Activated CD4-positive, alpha-beta memory T cell treated with anti-CD3 and anti-CD28 coated beads for 36 hours (primary cell): ENCODE measurements around the gene PDAP1. TPM values are rescaled to one million over a fixed set of nuclear protein-coding genes. Genes with fewer than 3 reads are reported as not detected.

ENCODE experiments used
- CTCF ChIA-PET: fragments of 350-600 bp; sonication (Branson Sonifier 250); formaldehyde crosslinking; loops from one replicate; lab custom pipeline; 2021; ENCODE audit warnings: antibody characterized with exemption, inconsistent platforms; lab: Charles Lee
- POLR2A ChIA-PET: fragments of 350-600 bp; sonication (Branson Sonifier 250); formaldehyde crosslinking; loops from one replicate; lab custom pipeline; 2021; ENCODE audit warnings: antibody characterized with exemption; lab: Charles Lee
- DNase-seq: peaks from one replicate; pipeline ENCODE4 v3.0.0-alpha.2; 2020
- H3K27ac Mint-ChIP-seq: one replicate; pipeline ENCODE4 v1.8.0; 2021; ENCODE audit warnings: mixed read lengths
- H3K27me3 Mint-ChIP-seq: one replicate; pipeline ENCODE4 v1.8.0; 2021; ENCODE audit warnings: mixed read lengths
- H3K36me3 Mint-ChIP-seq: one replicate; pipeline ENCODE4 v1.8.0; 2021; ENCODE audit warnings: mixed read lengths
- H3K4me1 Mint-ChIP-seq: one replicate; pipeline ENCODE4 v1.8.0; 2021; ENCODE audit warnings: low read depth, mixed read lengths
- H3K4me3 Mint-ChIP-seq: one replicate; pipeline ENCODE4 v1.8.0; 2021; ENCODE audit warnings: mild to moderate bottlenecking, mixed read lengths
- H3K9me3 Mint-ChIP-seq: one replicate; pipeline ENCODE4 v1.8.0; 2021; ENCODE audit warnings: mixed read lengths
- intact Hi-C: fragments of 100-400 bp; cut with micrococcal nuclease; formaldehyde crosslinking; loops from one replicate; pipeline ENCODE4 v1.15.1; 2023
- total RNA-seq, 2 experiments: library from RNA; stranded (reverse); gene quantifications; one replicate each; pipeline ENCODE4 v1.2.3, GENCODE V29; 2021

PDAP1 gene, protein sequence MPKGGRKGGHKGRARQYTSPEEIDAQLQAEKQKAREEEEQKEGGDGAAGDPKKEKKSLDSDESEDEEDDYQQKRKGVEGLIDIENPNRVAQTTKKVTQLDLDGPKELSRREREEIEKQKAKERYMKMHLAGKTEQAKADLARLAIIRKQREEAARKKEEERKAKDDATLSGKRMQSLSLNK
- total RNA-seq: 100 to 1,000 TPM; 149 to 162 TPM

DNA sequence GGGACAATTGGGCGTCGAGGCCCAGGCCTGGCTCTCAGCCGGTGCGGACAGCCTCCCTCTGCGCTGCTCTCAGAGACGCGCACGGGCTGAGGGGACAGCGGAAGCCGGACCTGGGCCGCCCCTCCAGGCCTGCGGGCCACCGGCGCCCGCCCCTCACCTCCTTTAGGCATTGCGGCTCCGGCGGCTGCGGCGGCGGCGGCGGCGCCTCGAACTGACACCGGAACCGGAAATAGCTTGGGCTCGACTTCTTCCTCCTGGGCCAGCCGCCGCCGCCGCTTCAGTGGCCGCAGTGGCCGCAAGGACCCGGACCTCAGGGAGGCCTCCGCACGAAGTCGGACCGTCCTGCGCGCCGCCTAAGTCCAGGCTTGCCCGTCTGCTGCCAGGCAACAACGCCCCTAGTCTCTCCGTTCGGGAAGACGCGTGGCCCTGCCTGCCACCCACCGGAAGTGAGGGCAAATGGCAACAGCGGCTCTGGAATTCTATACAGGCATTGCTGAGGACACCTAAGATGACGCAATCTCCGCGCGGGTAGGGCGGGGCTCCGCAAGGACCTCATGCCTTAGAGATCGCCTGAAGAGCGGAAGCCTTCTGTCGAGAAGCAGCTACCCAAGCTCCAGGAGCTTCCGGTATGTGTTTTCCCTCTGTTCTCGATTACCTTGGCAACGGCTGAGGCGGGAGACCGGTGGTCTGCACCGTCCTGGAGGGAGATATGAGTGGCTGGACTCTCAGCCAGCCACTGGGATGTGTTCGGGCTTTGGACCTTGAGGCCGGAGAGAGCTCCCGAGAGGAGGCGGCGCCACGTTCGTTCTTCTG lies at the start of gene PDAP1, which contains the start of gene BUD31:
Gene PDAP1 (minus strand): TSS at position 219 of the 813 bp plus-strand sequence. CDS start 49 bp downstream, at position 170.
Gene BUD31 (plus strand): TSS at position 591 of the 813 bp plus-strand sequence. CDS start 2,124 bp downstream, outside the sequence.
- H3K4me1 Mint-ChIP-seq: peaks cover 41% of the 10 kb centered on the region

DNA sequence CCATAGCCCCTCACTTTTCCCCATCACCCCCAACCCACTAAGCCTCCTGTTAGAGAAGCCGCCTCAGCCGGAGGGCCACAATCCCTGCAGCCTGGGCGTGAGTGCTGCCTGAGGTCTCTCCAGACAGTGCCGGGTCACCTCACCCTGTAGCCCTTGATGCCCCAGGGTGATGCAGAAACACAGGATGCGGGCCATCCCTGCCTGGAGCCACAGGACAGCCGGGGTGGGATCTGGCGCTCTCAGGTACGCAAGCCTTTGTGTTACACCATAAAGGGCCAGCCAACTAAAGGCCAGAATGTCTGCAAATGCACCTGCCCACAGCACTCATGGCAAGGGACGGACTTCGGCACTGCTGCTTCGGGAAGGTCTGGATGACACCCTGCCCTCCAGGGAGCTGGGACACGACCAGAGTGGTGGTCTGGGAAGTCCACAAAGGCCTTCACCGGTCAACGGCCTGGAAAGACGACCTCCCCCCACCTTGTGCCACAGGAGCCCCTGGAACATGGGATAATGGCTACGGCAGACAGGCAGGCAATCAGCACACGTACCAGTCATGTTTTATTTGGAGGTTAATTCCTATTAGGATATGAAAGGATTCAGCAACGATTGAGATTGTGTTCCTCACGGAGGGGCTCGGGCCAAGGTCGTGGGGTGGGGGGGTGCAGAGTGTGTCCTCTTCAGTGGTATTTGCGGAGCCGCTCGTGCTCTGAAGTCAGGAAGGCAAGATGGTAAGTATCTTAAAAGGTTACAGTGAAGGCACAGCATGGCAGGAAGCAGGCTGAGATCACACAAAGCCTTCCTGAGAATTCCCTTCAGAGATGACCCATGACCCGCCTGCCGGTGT lies 49.5 kb upstream of the PDAP1 start:
- H3K27me3 Mint-ChIP-seq: no peaks in the 10 kb centered on the region
- no peaks in the 10 kb centered on the region for H3K9me3 Mint-ChIP-seq
- H3K36me3 Mint-ChIP-seq: peaks cover 34% of the 10 kb centered on the region
- H3K27ac Mint-ChIP-seq: no peak overlapping the region
- ChIA-PET CTCF (no interaction called here), POLR2A (no interaction called here)
- no peak overlapping the region for H3K4me3 Mint-ChIP-seq
- intact Hi-C loops: no loop called here
- no peak for DNase-seq
- H3K4me1 Mint-ChIP-seq: peaks cover 24% of the 10 kb centered on the region

More for the DNA sequence above, at the start of gene PDAP1, which contains the start of gene BUD31:
- POLR2A ChIA-PET: interaction anchor here (0.5 to 3.6 kb wide), 18 partner anchors 9 to 1768 kb away, joined by 3 to 27 read pairs (median 4); partner anchors contain the start of genes ARPC1A, ARPC1B, CPSF4 and PTCD1
- peak within 1 kb of the TSS; percentile 99 for H3K27ac Mint-ChIP-seq
- no peaks in the 10 kb centered on the region for H3K9me3 Mint-ChIP-seq
- CTCF ChIA-PET: interaction anchor here (0.6 to 2.0 kb wide), 3 partner anchors 9 to 156 kb away, joined by 4 to 5 read pairs (median 4); no protein-coding TSS in a partner anchor
- H3K36me3 Mint-ChIP-seq: peaks cover 35% of the 10 kb centered on the region
- intact Hi-C loops: loop anchor here (1.0 to 10.0 kb wide), 9 partner anchors 16 to 1020 kb away; partner anchors contain the start of genes ARPC1B, CPSF4, FAM200A and MEPCE
- no peaks in the 10 kb centered on the region for H3K27me3 Mint-ChIP-seq
- peak within 1 kb of the TSS; percentile 99 for H3K4me3 Mint-ChIP-seq
- peak; percentile 97 for DNase-seq

DNA sequence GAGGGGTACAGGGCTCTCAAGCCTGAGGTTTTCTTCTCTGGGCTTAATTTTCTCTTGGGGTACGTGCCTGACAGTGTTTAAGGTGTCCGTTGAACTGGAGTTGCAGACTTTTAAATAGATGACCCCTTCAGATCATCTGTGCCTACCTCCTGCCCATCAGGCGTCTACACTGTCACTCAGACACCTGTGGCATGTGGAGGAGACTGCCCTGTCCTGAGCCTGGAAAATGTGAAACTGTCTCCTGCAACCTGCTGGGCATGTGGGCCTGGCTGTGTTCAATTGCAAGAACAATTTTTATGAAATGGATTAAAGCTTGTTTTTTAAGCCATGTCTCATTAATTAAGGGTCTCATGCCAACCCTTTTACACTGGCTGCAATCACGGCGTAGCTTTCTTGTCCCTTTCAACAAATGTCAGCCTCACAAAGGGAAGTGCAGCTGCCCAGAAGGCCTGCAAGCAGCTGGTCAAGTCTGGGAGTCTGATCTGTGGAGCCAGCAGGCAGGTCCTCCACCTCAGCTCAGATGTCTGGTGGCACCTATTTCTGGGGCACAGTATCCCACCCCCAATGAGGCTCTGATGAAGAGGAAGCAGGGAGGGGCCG lies 48.8 kb upstream of the PDAP1 start:
- DNase-seq: no peak
- H3K36me3 Mint-ChIP-seq: peaks cover 31% of the 10 kb centered on the region
- ChIA-PET POLR2A (no interaction called here), CTCF (no interaction called here)
- no peak overlapping the region for H3K27ac Mint-ChIP-seq
- H3K4me1 Mint-ChIP-seq: peaks cover 21% of the 10 kb centered on the region
- H3K4me3 Mint-ChIP-seq: no peak overlapping the region
- H3K27me3 Mint-ChIP-seq: no peaks in the 10 kb centered on the region
- intact Hi-C loops: no loop called here
- H3K9me3 Mint-ChIP-seq: no peaks in the 10 kb centered on the region

DNA sequence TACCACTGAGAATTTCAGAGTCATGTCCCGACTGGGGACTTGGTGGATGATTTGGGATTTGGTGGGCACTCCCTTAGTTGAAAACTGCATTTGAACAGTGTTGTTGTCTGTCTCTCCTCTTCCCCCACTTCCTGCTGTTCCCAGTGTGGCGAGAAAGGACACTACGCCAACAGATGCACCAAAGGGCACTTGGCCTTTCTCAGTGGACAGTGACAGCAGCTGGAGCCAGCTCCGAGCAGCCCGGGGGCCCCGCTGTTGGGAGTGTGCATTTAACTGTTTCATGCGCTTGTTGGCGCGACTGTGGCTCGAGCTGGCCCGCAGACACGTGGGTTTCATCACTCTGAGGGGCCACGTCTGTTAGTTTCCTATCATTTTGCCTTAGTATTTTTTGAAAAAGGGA lies 47.9 kb upstream of the PDAP1 start:
- H3K4me1 Mint-ChIP-seq: peaks cover 20% of the 10 kb centered on the region
- no peak for DNase-seq
- intact Hi-C loops: no loop called here
- ChIA-PET POLR2A (interaction anchor here (1.6 kb wide), 1 partner anchor 9 kb away, joined by 5 read pairs; no protein-coding TSS in a partner anchor), CTCF (no interaction called here)
- no peaks in the 10 kb centered on the region for H3K27me3 Mint-ChIP-seq
- H3K27ac Mint-ChIP-seq: no peak overlapping the region
- H3K36me3 Mint-ChIP-seq: peaks cover 29% of the 10 kb centered on the region
- no peaks in the 10 kb centered on the region for H3K9me3 Mint-ChIP-seq
- H3K4me3 Mint-ChIP-seq: no peak overlapping the region

DNA sequence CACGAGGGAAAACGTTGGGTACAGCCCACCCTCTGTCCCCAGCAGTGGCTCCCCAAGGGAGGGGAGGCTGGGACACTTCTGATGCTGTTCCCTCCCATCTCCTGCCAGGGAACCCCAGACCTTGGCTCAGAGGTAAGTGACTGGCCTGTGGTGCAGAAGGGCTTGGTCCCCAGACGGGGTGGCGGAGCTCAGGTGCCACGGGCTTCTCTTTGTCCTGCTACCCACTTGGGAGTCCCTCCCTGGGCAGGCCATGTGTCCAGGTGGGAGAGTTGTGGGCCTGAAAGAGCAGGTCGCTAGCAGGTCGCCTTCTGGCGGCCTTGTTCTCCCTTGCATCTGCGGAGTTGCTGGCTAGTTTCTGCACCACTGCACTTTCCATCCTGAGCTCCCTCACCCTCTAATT lies 47.5 kb upstream of the PDAP1 start:
- CTCF ChIA-PET: no interaction called here
- intact Hi-C loops: no loop called here

DNA sequence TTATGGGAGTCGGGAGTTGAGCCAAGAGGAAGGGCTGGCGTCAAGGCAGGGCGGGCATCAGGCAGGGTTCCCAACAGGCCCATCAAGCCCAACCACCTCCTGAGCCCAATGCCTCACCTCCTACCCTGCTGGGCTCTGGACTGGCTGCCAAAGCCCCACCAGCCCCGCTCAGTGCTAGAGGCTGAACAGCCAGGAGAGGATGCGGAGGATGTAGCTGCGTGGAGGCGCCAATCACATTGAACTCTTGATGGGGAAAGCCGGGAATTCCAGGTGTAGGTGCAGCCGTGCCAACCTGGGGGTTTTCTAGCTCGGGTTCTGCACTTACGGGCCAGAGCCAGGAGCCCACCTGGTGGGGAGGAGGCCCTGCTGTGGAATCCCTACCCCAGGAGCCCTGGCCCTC lies 44.7 kb upstream of the PDAP1 start:
- H3K36me3 Mint-ChIP-seq: peaks cover 28% of the 10 kb centered on the region
- CTCF ChIA-PET: no interaction called here
- no peak overlapping the region for H3K27ac Mint-ChIP-seq

More for the DNA sequence above, 47.5 kb upstream of the PDAP1 start:
- Mint-ChIP-seq H3K9me3 (no peaks in the 10 kb centered on the region), H3K27ac (no peak overlapping the region), H3K27me3 (no peaks in the 10 kb centered on the region), H3K4me1 (peaks cover 17% of the 10 kb centered on the region), H3K4me3 (no peak overlapping the region), H3K36me3 (peaks cover 32% of the 10 kb centered on the region)
- no peak for DNase-seq
- POLR2A ChIA-PET: interaction anchor here (1.6 kb wide), 1 partner anchor 9 kb away, joined by 5 read pairs; no protein-coding TSS in a partner anchor

DNA sequence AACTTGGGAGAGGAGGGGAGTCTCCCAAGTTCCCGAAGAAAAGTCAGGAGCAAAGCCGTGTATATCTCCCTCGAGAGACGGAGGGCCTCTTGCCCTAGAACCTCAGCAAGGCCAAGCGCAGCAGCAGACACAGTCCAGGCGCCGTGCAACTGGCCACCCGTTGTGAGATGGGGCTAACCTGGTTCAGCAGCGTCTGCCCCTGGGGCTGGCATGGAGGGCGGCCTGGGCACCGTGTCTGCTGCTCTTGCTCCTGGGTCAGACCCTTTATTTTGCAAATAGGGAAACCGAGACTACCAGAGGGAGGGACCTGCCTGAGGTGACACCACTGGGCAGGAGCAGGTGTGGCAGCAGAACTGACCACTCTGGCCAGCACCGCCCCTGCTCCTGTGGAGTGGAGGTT lies 44.1 kb upstream of the PDAP1 start:
- POLR2A ChIA-PET: no interaction called here
- Mint-ChIP-seq H3K4me3 (no peak overlapping the region), H3K4me1 (no peaks in the 10 kb centered on the region), H3K27ac (no peak overlapping the region), H3K36me3 (peaks cover 29% of the 10 kb centered on the region), H3K27me3 (no peaks in the 10 kb centered on the region), H3K9me3 (no peaks in the 10 kb centered on the region)
- intact Hi-C loops: no loop called here
- DNase-seq: no peak
- CTCF ChIA-PET: no interaction called here

More for the DNA sequence above, 44.7 kb upstream of the PDAP1 start:
- Mint-ChIP-seq H3K9me3 (no peaks in the 10 kb centered on the region), H3K4me3 (no peak overlapping the region), H3K27me3 (no peaks in the 10 kb centered on the region), H3K4me1 (no peaks in the 10 kb centered on the region)
- intact Hi-C loops: no loop called here
- POLR2A ChIA-PET: no interaction called here
- no peak for DNase-seq

DNA sequence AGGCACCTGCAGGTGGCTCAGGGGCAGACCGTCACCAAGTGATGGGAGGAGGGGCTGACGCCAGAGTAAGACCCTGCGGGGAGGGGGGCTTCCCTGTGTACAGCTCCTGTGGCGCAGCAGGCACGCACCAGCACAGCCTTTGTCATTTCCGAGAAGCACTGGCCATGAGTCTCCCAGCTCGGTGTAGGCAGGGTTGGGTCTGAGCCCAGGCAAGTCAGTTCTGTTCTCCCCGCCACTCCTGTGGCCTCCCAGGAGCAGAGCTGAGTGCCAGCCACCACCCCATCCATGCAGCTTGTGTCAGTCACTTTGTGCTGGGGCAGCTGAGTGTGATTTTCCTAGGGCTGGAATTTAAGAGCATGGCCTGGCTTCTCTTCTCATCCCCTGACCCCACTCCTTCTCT lies 43.5 kb upstream of the PDAP1 start:
- ChIA-PET POLR2A (no interaction called here), CTCF (interaction anchor here (0.5 kb wide), 1 partner anchor 1481 kb away, joined by 4 read pairs; no protein-coding TSS in a partner anchor)
- intact Hi-C loops: no loop called here
- DNase-seq: no peak
- no peak overlapping the region for H3K4me3 Mint-ChIP-seq
- no peak overlapping the region for H3K27ac Mint-ChIP-seq
- peaks cover 29% of the 10 kb centered on the region for H3K36me3 Mint-ChIP-seq
- H3K9me3 Mint-ChIP-seq: no peaks in the 10 kb centered on the region
- no peaks in the 10 kb centered on the region for H3K4me1 Mint-ChIP-seq
- H3K27me3 Mint-ChIP-seq: no peaks in the 10 kb centered on the region

DNA sequence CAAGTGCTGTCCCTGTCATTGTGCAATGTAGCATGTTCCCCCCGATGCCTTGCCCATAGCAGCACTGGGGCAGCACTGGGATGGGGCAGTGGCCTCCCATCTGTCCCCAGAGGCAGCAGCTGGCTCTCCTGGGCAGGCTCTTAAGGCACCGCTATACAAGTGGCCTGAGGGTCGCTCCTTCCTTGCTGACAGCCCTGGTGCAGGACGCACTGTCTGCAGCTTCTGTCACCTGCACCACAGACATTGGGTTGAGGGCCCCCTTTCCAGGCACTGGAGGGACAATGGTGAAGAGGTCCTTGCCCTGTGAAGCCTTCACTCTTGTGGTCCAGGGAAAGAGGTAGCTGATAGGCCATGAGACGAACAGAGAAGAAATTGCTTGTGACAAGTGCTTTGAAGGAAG lies 40.9 kb upstream of the PDAP1 start:
- H3K36me3 Mint-ChIP-seq: peaks cover 39% of the 10 kb centered on the region
- no peak for DNase-seq
- no peaks in the 10 kb centered on the region for H3K9me3 Mint-ChIP-seq
- H3K4me1 Mint-ChIP-seq: no peaks in the 10 kb centered on the region
- ChIA-PET POLR2A (interaction anchor here (0.6 to 1.5 kb wide), 3 partner anchors 10 to 428 kb away, joined by 3 to 4 read pairs (median 4); no protein-coding TSS in a partner anchor), CTCF (interaction anchor here (0.7 to 1.1 kb wide), 2 partner anchors 15 to 33 kb away, joined by 3 read pairs; no protein-coding TSS in a partner anchor)
- H3K4me3 Mint-ChIP-seq: no peak overlapping the region
- H3K27me3 Mint-ChIP-seq: no peaks in the 10 kb centered on the region
- intact Hi-C loops: no loop called here
- H3K27ac Mint-ChIP-seq: no peak overlapping the region

DNA sequence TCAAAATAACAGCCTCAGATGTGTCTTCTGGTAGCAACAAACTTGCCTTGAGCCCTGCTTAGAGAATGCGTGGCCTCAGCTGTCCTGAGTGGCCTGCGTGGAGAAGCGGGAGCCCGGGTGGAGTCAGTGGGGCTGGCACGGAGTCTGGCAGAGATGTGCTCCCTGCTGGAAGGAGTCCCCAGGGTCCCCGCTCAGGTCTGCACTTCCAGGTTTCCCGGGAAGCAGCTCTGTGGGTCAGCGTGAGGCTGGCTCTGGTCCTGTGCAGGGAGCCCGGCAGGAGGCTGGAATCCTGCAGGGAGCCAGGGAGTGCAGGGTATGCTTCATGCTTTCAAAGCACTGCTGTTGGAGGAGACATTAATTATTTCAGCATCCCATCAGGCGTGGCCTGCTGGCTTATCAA lies 40.5 kb upstream of the PDAP1 start:
- CTCF ChIA-PET: interaction anchor here (1.1 kb wide), 1 partner anchor 33 kb away, joined by 3 read pairs; no protein-coding TSS in a partner anchor
- H3K4me3 Mint-ChIP-seq: no peak overlapping the region
- POLR2A ChIA-PET: interaction anchor here (0.6 kb wide), 2 partner anchors 40 to 429 kb away, joined by 3 to 4 read pairs; no protein-coding TSS in a partner anchor
- no peaks in the 10 kb centered on the region for H3K9me3 Mint-ChIP-seq
- intact Hi-C loops: no loop called here
- H3K27ac Mint-ChIP-seq: no peak overlapping the region
- no peaks in the 10 kb centered on the region for H3K4me1 Mint-ChIP-seq
- no peak for DNase-seq
- no peaks in the 10 kb centered on the region for H3K27me3 Mint-ChIP-seq
- H3K36me3 Mint-ChIP-seq: peaks cover 37% of the 10 kb centered on the region

DNA sequence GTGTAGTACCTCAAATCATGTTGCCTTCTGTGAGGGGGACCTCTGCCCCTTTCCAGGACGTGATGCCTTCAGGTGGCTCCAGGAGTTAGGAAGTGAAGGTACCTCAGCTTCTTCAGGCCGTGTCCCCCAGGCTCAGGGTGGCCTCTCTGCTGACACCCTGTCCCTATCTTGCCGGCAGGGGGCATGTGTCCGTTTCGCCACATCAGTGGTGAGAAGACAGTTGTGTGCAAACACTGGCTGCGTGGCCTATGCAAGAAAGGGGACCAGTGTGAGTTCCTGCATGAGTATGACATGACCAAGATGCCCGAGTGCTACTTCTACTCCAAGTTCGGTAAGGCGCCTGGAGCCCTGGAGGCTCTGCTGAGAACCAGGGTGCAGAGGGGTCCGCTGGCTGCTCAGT lies 39.5 kb upstream of the PDAP1 start:
- intact Hi-C loops: no loop called here
- Mint-ChIP-seq H3K36me3 (peaks cover 39% of the 10 kb centered on the region), H3K4me3 (no peak overlapping the region), H3K9me3 (no peaks in the 10 kb centered on the region), H3K27ac (no peak overlapping the region), H3K27me3 (no peaks in the 10 kb centered on the region), H3K4me1 (peaks cover 4% of the 10 kb centered on the region)
- peak; percentile 21 for DNase-seq
- CTCF ChIA-PET: no interaction called here
- POLR2A ChIA-PET: no interaction called here
